Femur (tissue), 1 donor: Measurements from ENCODE around the gene TSLP.

Experiments used
- DNase-seq: peaks from one replicate; pipeline ENCODE4 v3.0.0-alpha.2; 2017

The TSLP gene

DNA sequence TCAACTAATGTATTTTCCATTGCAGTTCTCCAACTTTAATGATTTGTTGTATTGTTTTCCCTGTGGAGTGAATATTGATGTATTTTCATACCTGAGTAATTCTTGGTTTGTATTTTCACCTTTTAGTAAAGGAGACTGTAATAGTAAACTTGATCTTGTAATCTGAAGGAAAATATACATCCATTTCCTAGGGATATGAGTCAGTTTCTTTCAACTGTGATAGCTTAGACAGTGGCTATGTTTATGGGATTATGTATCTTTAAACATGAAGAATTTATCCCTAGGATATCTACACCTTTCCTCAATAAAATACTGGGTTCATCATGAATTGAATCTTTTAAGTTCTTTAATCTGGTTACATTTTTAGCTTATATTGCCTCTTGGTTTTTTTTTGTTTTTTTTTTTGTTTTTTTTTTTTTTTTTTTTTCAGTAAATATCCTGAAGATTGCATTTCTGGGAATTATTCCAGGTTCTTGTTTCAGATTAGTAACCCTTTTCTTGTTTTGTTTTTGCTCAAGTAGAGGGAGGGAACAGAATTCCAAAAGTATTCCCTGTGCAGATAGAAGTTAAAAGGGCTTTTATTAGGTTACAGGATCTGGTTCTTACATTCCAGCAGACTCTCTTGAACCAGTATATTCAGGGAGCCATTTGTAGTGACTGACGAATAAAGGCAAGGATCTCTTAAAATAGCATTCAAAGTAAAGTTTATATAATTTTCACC, 27.7 kb downstream of the TSLP start:
- no peak for DNase-seq

- DNase-seq: no peak
Observed at GRCh38 chr5:111106320-111106948, 34.9 kb downstream of the TSLP start.

DNA sequence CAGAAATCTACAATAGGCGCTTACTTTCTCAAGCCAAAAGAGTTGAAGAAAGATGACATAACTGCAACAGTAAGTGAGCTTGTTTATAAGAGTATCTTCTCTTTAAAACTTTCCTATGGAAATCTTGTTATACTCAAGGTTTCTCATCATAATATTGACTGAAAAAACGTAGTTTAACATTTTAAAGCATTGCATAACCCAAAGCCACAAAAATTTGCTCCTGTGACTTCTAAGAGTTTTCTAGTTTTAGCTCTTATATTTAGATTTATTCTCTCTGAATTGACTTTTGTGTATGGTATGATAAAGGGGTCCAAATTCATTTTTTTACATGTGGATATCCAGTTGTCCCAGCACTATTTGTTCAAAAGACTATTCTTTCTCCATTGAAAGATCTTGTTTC, 35.9 kb downstream of the TSLP start:
- no peak for DNase-seq

GRCh38 chr5:111111956-111112355, 40.4 kb downstream of the TSLP start:
- DNase-seq: no peak

- no peak for DNase-seq
Observed at GRCh38 chr5:111113678-111114077, 42.2 kb downstream of the TSLP start.

DNA sequence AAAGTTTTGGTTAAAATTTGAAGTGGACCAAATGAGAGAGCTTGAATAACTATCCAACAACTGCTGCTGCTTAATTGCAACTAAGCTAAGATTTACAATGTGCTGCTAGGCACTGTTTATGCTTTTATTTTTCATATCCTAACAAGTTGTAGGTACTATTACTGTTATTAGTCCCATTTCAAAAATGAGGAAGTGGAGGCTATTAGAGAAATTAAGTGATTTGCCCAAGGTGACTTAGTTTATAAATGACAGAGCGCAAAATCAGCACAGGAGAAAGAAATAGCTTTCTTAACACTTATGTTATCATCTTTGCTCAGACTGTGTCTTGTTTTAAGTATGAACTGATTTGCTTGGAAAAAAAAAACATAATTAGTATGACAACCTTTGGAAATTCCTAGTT, 43.7 kb downstream of the TSLP start:
- DNase-seq: no peak

DNA sequence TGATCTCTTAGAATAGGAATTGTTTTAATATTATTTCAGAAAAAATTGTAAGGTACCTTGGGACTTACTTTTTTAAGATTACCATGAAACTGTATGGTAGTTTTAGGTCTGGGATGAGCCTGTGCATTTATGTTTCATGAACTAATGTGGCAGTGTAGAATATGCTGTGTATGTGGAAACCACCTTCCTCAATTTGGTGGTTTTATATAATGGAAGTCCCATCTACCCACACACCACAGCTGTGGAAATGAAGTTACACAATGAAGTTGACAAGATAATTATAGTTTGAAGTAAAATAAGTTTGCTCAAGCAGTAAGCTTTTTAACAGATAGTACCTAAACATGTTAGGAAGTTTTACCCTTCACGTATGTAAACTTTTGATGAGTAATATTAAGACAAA, 45.0 kb downstream of the TSLP start:
- DNase-seq: no peak

- DNase-seq: no peak
Observed at GRCh38 chr5:111117136-111117535, 45.6 kb downstream of the TSLP start.

DNA sequence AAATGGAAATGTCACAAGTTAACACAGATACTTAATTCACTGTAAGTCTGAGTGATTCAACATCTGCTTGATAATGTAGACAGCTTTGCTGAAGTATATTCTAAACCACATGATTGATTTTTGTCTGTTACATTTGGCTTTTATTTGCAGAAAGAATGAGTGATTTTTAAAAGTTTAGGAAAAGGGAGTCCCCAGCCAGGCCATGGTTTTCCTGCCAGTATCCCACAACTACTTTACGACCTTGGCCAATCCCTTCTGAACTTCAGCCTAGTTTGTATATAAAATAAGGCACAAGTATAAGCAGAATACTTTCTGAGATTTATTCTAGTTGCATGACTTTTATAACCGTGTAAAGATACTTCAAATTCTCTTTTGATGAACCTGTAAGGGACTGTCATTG, 47.7 kb downstream of the TSLP start:
- DNase-seq: peak; percentile 36

GRCh38 chr5:111119856-111120255, 48.3 kb downstream of the TSLP start:
- no peak for DNase-seq

- no peak for DNase-seq
Observed at GRCh38 chr5:111120911-111121310, 49.4 kb downstream of the TSLP start.

GRCh38 chr5:111121926-111122325, 50.4 kb downstream of the TSLP start:
- no peak for DNase-seq

DNA sequence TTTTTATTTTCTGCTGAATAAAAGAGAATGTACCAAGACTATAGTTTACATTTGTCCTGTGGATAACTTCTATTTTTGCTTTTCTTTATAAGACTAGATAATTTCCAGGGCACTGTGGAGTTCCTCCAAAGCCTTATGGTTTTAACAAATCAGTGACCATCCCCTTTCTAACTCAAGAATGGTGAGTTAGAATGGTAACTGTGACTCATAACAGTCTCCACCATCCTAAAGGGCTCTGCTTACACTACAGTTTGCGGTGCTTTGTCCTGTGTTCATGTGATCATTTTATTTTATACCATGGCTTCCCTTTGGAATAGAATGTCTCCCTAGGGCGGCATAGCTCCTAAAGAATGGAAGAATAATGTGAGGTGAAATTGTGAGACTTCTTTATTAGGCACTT, 50.9 kb downstream of the TSLP start:
- no peak for DNase-seq

DNA sequence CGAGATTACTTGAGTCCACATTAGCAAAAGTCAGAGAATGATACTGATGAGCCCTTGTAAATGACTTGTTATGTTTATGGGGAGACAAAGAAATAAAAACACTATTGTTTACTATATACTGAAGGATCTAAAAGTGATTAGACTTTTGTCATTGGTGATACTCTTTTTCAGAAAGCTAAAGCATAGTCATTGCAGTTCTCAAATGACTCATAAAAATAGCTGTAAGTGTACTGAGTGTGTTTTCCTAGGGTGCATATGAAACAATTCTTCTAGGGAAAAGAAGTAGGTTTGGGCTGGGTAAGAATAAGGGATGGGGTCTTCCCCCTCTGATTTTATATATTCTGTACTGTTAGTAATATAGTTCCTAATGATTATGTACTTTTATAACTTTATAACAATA, 53.3 kb downstream of the TSLP start:
- DNase-seq: no peak

DNA sequence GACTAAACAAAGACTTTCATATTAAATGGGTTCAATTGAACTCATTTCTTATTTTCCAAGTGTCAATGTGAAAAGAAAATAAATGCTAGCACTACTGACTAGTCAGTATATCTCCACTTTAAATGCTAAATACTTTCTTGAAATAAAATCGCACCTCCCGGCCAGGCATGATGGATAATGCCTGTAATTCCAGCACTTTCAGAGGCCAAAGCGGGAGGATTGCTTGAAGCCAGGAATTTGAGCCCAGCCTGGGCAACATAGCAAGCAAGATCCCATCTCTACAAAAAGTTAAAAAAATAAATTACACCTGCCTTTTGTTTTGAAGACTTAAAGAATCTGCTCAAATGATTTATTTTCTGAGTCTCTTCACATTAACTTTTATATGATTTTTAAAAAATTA, 55.4 kb downstream of the TSLP start:
- DNase-seq: no peak
